NCI-H2227 (cell line): ENCODE results near the gene BNIP5.

ENCODE experiments used
- DNase-seq: peaks from one replicate; lab custom pipeline; 2025; ENCODE audit not compliant: unreplicated experiment; lab: John Stamatoyannopoulos, UW

Gene BNIP5

DNA sequence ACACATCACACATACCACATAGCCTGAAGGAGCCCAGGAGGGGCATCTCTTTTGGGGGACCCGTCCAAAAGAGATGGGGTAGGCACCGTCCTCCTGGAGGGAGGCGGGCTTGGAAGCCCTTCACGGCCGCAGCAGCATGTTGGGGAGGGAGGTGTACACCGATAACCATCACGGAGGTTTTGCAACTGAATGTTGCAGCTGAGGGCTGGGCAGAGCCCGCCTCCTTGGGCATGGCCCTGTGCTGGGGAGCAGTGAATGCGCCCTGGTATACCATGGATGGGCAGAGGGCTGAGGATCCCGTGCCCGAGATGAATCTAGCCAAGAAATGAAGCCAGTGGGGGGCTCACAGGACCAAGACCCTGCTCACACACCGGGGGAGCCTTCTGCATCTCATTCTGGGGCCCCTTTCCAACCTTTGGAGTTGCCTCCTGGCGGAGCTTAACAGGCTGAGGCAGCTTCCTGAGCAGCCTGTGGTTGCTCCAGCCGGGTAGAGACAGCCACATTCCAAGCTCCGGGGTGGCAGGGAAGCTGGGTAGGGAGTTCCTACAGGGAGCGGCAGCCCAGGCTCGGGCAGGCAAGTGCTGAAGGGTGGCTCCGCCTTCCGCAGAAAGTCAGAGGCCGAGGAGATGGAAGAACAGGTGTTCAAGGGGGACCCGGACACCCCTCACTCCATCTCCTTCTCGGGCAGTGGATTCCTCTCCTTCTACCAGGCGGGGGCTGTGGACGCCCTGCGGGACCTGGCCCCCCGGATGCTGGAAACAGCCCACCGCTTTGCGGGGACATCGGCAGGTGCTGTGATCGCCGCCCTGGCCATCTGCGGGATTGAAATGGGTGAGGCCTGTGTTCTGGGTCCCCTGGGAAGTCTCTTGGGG, 66.6 kb downstream of the BNIP5 start, which contains the start of gene PNPLA1:
PNPLA1 (plus strand) TSS at position 227 of the 872 bp plus-strand sequence; CDS start at position 627, 400 bp downstream.
- no peak for DNase-seq

GRCh38 chr6:36268478-36269275, 68.0 kb downstream of the BNIP5 start:
- DNase-seq, result peak; percentile 61

- no peak for DNase-seq
These were observed 68.8 kb downstream of the BNIP5 start for GRCh38 chr6:36267731-36268477.

GRCh38 chr6:36266913-36267644, 69.6 kb downstream of the BNIP5 start:
- no peak for DNase-seq
